Upper lobe of left lung (tissue), 6 donors: Measurements from ENCODE around the gene PDSS1. TPM values are rescaled to one million over a fixed set of nuclear protein-coding genes. Genes with fewer than 3 reads are reported as not detected.
"Not testable (repeated sequence)": the region's sequence is repeated elsewhere in the genome, so short reads cannot be mapped to it uniquely, and the experiment has no call there.

ENCODE experiments used
- ATAC-seq, 2 donors: fragments of 200-7000 bp; cut with Tn5 transposase; one replicate each; pipeline ENCODE4 v1.9.1; 2022; ENCODE audit warnings: mild to moderate bottlenecking in 2 of 2, moderate library complexity in 2 of 2; ENCODE audit not compliant: low FRiP score in 2 of 2
- DNase-seq, 2 donors: peaks; one replicate each; pipeline ENCODE4 v3.0.0-alpha.2; 2019 to 2020
- H3K27ac ChIP-seq, 4 donors: fragments of 200-600 bp; sonication (generic); one replicate each; pipeline ENCODE4 v1.5.1; 2016 to 2019
- H3K27me3 ChIP-seq, 4 donors: fragments of 200-600 bp; sonication (generic); one replicate each; pipeline ENCODE4 v1.5.1; 2017 to 2019
- H3K36me3 ChIP-seq, 4 donors: fragments of 200-600 bp; sonication (generic); one replicate each; pipeline ENCODE4 v1.5.1; 2016 to 2019
- H3K4me1 ChIP-seq, 4 donors: fragments of 200-600 bp; sonication (generic); one replicate each; pipeline ENCODE4 v1.5.1; 2018 to 2019
- H3K4me3 ChIP-seq, 4 donors: fragments of 200-600 bp; sonication (generic); one replicate each; pipeline ENCODE4 v1.5.1; 2017 to 2019; ENCODE audit warnings: mild to moderate bottlenecking in 2 of 4, moderate library complexity in 1 of 4
- H3K9me3 ChIP-seq, 4 donors: fragments of 200-600 bp; sonication (generic); one replicate each; pipeline ENCODE4 v1.5.1; 2018 to 2019
- CTCF ChIP-seq, 6 experiments: fragments of 450-650 bp in 4 of 6; fragments of 200-600 bp in 2 of 6; sonication (generic) in 2 of 6; IDR thresholded peaks; one replicate each; pipeline ENCODE4 v1.5.1; 2016 to 2019; ENCODE audit warnings: antibody characterized with exemption in 6 of 6
- EP300 ChIP-seq, 4 donors: sonication (generic); formaldehyde crosslinking; IDR thresholded peaks; one replicate each; pipeline ENCODE4 v1.5.1; 2017; ENCODE audit warnings: antibody characterized with exemption in 4 of 4, control low read depth in 2 of 4
- POLR2A ChIP-seq, 4 donors: fragments of 450-650 bp; IDR thresholded peaks; one replicate each; pipeline ENCODE4 v1.5.1; 2016 to 2017; ENCODE audit warnings: antibody characterized with exemption in 4 of 4, mild to moderate bottlenecking in 2 of 4
- POLR2AphosphoS5 ChIP-seq, 2 donors: sonication (generic); formaldehyde crosslinking; IDR thresholded peaks; one replicate each; pipeline ENCODE4 v1.5.1; 2017; ENCODE audit warnings: antibody characterized with exemption in 2 of 2
- WGBS, 2 donors: methylation state at CpG; one replicate each; pipeline ENCODE4 v1.1.5; 2017 to 2018; 5-methylcytosine and 5-hydroxymethylcytosine counted together
- small RNA-seq, 4 donors: library from RNA; depleted of rRNA; stranded (forward); fragments of <200 nt; gene quantifications; one replicate each; pipeline ENCODE3, GENCODE V24; 2016
- total RNA-seq, 6 donors: library from RNA; depleted of rRNA in 4 of 6; stranded (reverse); fragments of >200 nt in 4 of 6; gene quantifications; one replicate each; pipeline versions ENCODE4 v1.1.0 to v1.2.1, GENCODE V29; 2016 to 2021
- donor health status: DM: no; HTN: no; CAD: no; lungs with moderate emphysema.
- donor health status: DM: no; HTN: yes; CAD: no; lungs with severe emphysema.

PDSS1 gene
- total RNA-seq, 6 donors from 2014 or later, result 2.3 to 9.4 (median 5.6) TPM

GRCh38 chr10:26787362-26787761 is 89.9 kb downstream of the PDSS1 start:
- 89 to 98% methylated on average over 3 of the region's 3 CpGs for WGBS, 2 donors
- TF ChIP-seq EP300 (IDR thresholded peaks at IDR 0.05) (no peak), POLR2A (IDR thresholded peaks at IDR 0.05) (no peak), CTCF (IDR thresholded peaks at IDR 0.05) (no peak), POLR2AphosphoS5 (IDR thresholded peaks at IDR 0.05) (no peak)
- Histone ChIP-seq H3K4me3 (no peak overlapping the region), H3K36me3 (no peaks in the 10 kb centered on the region), H3K4me1 (peaks cover 0 to 11% (median 0%) of the 10 kb centered on the region in 4 donors), H3K27me3 (no peaks in the 10 kb centered on the region), H3K9me3 (no peaks in the 10 kb centered on the region), H3K27ac (no peak overlapping the region)
- DNase-seq (no peak), ATAC-seq (no peak)

- ATAC-seq, H3K27ac ChIP-seq, H3K4me3 ChIP-seq, H3K9me3 ChIP-seq, DNase-seq, H3K27me3 ChIP-seq, H3K36me3 ChIP-seq: not testable (repeated sequence)
- H3K4me1 ChIP-seq, result peaks cover 0 to 22% (median 4%) of the 10 kb centered on the region in 4 donors
- 100% methylated on average over 2 of the region's 2 CpGs for WGBS, 2 donors
These were observed 92.3 kb downstream of the PDSS1 start for GRCh38 chr10:26789779-26790178.

GRCh38 chr10:26790221-26790995 is 92.9 kb downstream of the PDSS1 start:
- no peaks in the 10 kb centered on the region for H3K36me3 ChIP-seq
- TF ChIP-seq EP300 (IDR thresholded peaks at IDR 0.05) (no peak), POLR2AphosphoS5 (IDR thresholded peaks at IDR 0.05) (no peak), CTCF (IDR thresholded peaks at IDR 0.05) (no peak), POLR2A (IDR thresholded peaks at IDR 0.05) (no peak)
- ATAC-seq (no peak), DNase-seq (no peak)
- H3K4me3 ChIP-seq, result no peak overlapping the region
- no peaks in the 10 kb centered on the region for H3K27me3 ChIP-seq
- no peaks in the 10 kb centered on the region for H3K9me3 ChIP-seq
- no peak overlapping the region for H3K27ac ChIP-seq
- peaks cover 0 to 19% (median 4%) of the 10 kb centered on the region in 4 donors for H3K4me1 ChIP-seq
- 93 to 94% methylated on average over 4 of the region's 4 CpGs for WGBS, 2 donors

- DNase-seq (no peak), ATAC-seq (no peak)
- no peaks in the 10 kb centered on the region for H3K27me3 ChIP-seq
- no peak for TF ChIP-seq POLR2AphosphoS5 (IDR thresholded peaks at IDR 0.05)
- no peak for TF ChIP-seq POLR2A (IDR thresholded peaks at IDR 0.05)
- TF ChIP-seq CTCF (IDR thresholded peaks at IDR 0.05), result no peak
- TF ChIP-seq EP300 (IDR thresholded peaks at IDR 0.05), result no peak
- H3K9me3 ChIP-seq, result no peaks in the 10 kb centered on the region
- H3K36me3 ChIP-seq, result no peaks in the 10 kb centered on the region
- H3K4me1 ChIP-seq, result peaks cover 0 to 19% (median 4%) of the 10 kb centered on the region in 4 donors
- no peak overlapping the region for H3K4me3 ChIP-seq
- H3K27ac ChIP-seq, result peak overlapping the region in 1 of 4 donors; percentile 39
- WGBS, 2 donors, result 58 to 59% methylated on average over 2 of the region's 2 CpGs
These were observed 95.4 kb downstream of the PDSS1 start for GRCh38 chr10:26792758-26793495.

Small RNA genes lying within 50 kb of the gene (small RNA-seq; reads per million reads assigned to genes)
- 0 reads per million in 4 donors for gene RF00191
- 0 reads per million in 4 donors for gene RNU6-946P

Other genes starting within 250 kb of the PDSS1 start
- 10 to 100 TPM; 23.5 to 57.6 (median 48.6) TPM for gene ABI1, start 163.3 kb downstream of the PDSS1 start, total RNA-seq